Cardiac muscle cell (in vitro differentiated cells and primary cell): Measurements from ENCODE around the gene HLA-DQA1. TPM values are rescaled to one million over a fixed set of nuclear protein-coding genes. Genes with fewer than 3 reads are reported as not detected.
"Not testable (repeated sequence)": the region's sequence is repeated elsewhere in the genome, so short reads cannot be mapped to it uniquely, and the experiment has no call there.

Experiments
- DNase-seq, 2 donors: peaks; one replicate each; pipeline versions ENCODE4 v3.0.0 to v3.0.0-alpha.2; 2010 to 2017; ENCODE audit warnings: low read depth in 1 of 2, low spot score in 1 of 2
- H3K27ac ChIP-seq: fragments of 200-600 bp; sonication (generic); 2 replicates; pipeline ENCODE4 v1.5.1; 2016
- H3K27me3 ChIP-seq: fragments of 200-600 bp; sonication (generic); 2 replicates; pipeline ENCODE4 v1.6.0; 2016; ENCODE audit warnings: control low read depth
- H3K36me3 ChIP-seq: fragments of 200-600 bp; sonication (generic); 2 replicates; pipeline ENCODE4 v1.5.1; 2016; ENCODE audit warnings: control low read depth
- H3K4me1 ChIP-seq: fragments of 200-600 bp; sonication (generic); 2 replicates; pipeline ENCODE4 v1.8.1; 2017; ENCODE audit warnings: low read depth, mild to moderate bottlenecking, mixed run types
- H3K4me3 ChIP-seq: fragments of 200-600 bp; sonication (generic); 2 replicates; pipeline ENCODE4 v1.5.1; 2016; ENCODE audit warnings: mild to moderate bottlenecking
- H3K9me3 ChIP-seq: fragments of 200-600 bp; sonication (generic); 2 replicates; pipeline ENCODE4 v1.5.1; 2017; ENCODE audit warnings: low read depth, mild to moderate bottlenecking, control low read depth
- polyA plus RNA-seq: library from polyadenylated mRNA; unstranded; fragments of >200 nt; fragmentation: Nextera tagmentation; extraction: Ambion mirVana; gene quantifications from 2 replicates; pipeline ENCODE4 v1.2.1, GENCODE V29; 2016
- total RNA-seq: library from RNA; depleted of rRNA; stranded (reverse); fragments of >200 nt; gene quantifications from 2 replicates; pipeline ENCODE4 v1.2.3, GENCODE V29; 2016
- TF ChIP-seq, protein P1 (sequence below): IDR thresholded peaks from 2 replicates; pipeline ENCODE4 v1.5.1; 2012; ENCODE audit warnings: low read depth, mild to moderate bottlenecking, low read length

The HLA-DQA1 gene
- total and polyA plus RNA-seq, 2 experiments from 2014 or later: not detected

GRCh38 chr6:32635526-32636123 lies 1.6 kb upstream of the HLA-DQA1 start:
- H3K4me1 ChIP-seq: no peaks in the 10 kb centered on the region
- TF ChIP-seq, protein P1, sequence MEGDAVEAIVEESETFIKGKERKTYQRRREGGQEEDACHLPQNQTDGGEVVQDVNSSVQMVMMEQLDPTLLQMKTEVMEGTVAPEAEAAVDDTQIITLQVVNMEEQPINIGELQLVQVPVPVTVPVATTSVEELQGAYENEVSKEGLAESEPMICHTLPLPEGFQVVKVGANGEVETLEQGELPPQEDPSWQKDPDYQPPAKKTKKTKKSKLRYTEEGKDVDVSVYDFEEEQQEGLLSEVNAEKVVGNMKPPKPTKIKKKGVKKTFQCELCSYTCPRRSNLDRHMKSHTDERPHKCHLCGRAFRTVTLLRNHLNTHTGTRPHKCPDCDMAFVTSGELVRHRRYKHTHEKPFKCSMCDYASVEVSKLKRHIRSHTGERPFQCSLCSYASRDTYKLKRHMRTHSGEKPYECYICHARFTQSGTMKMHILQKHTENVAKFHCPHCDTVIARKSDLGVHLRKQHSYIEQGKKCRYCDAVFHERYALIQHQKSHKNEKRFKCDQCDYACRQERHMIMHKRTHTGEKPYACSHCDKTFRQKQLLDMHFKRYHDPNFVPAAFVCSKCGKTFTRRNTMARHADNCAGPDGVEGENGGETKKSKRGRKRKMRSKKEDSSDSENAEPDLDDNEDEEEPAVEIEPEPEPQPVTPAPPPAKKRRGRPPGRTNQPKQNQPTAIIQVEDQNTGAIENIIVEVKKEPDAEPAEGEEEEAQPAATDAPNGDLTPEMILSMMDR: no peak
- no peaks in the 10 kb centered on the region for H3K36me3 ChIP-seq
- no peak for DNase-seq
- no peaks in the 10 kb centered on the region for H3K9me3 ChIP-seq
- H3K4me3 ChIP-seq: no peak overlapping the region
- H3K27ac ChIP-seq: no peak overlapping the region
- no peaks in the 10 kb centered on the region for H3K27me3 ChIP-seq

- Histone ChIP-seq H3K27ac (no peak overlapping the region), H3K9me3 (no peaks in the 10 kb centered on the region), H3K27me3 (no peaks in the 10 kb centered on the region), H3K4me3 (no peak overlapping the region), H3K36me3 (no peaks in the 10 kb centered on the region), H3K4me1 (no peaks in the 10 kb centered on the region)
- no peak for DNase-seq
- TF ChIP-seq, protein P1: no peak
These were observed 677 bp downstream of the HLA-DQA1 start for GRCh38 chr6:32637883-32638282.

- TF ChIP-seq, protein P1: no peak
- Histone ChIP-seq H3K27me3 (no peaks in the 10 kb centered on the region), H3K9me3 (no peaks in the 10 kb centered on the region), H3K36me3 (no peaks in the 10 kb centered on the region), H3K27ac (no peak overlapping the region), H3K4me3 (no peak overlapping the region), H3K4me1 (no peaks in the 10 kb centered on the region)
- DNase-seq: no peak
These were observed 1.5 kb downstream of the HLA-DQA1 start for GRCh38 chr6:32638532-32639219.

DNA sequence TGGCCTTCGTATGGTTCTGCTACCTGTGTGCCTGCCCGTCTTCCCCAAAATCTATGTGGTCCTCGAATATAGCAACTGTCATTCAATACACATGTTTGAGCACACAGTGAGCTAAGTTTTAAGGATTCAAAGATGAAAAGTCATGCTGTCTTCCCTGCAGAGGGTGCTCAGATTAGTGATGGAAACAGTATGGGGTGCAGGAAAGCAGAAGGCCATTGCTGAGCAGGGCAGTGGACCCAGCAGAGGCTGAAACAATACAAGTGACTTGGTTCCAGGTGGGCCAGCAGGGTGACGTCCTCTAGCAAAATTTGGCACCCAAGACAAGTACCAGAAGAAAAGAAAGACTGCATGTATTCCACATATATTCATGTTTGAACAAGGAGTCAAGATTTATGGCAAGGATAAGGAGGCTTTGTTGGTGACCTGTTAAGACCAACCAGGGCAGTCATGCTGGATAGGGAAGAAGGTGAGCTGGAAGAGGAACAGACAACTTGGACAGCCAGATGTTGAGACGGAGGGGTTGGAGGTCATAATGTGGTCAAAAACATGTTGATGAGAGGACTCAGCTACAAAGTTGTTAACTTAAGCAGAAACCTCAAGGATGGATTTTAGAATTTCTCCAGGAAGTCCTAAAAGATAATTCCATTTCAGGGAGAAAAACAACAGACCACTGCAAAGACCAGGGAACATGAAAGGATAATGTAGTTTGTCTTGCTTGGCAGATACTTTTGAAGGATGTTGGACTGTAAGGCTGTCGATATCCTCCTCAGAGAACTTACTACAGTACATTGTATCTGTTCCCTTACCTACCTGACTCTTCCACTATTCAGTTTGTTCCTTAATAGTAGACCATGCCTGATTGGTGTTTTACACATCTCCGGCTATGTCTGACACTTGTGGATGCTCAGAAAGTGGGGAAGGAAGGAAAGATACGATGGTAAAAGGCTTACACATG lies 2.5 kb downstream of the HLA-DQA1 start:
- no peak overlapping the region for H3K4me3 ChIP-seq
- H3K27me3 ChIP-seq: no peaks in the 10 kb centered on the region
- H3K9me3 ChIP-seq: no peaks in the 10 kb centered on the region
- DNase-seq: no peak
- no peaks in the 10 kb centered on the region for H3K4me1 ChIP-seq
- H3K27ac ChIP-seq: no peak overlapping the region
- no peaks in the 10 kb centered on the region for H3K36me3 ChIP-seq
- TF ChIP-seq, protein P1: no peak

DNA sequence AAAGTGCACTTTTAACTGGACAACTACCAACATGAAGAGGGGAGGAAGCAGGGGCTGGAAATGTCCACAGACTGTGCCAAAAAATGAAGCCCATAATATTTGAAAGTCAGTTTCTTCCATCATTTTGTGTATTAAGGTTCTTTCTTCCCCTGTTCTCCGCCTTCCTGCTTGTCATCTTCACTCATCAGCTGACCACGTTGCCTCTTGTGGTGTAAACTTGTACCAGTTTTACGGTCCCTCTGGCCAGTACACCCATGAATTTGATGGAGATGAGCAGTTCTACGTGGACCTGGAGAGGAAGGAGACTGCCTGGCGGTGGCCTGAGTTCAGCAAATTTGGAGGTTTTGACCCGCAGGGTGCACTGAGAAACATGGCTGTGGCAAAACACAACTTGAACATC lies 3.9 kb downstream of the HLA-DQA1 start:
- DNase-seq: no peak
- Histone ChIP-seq H3K36me3 (no peaks in the 10 kb centered on the region), H3K4me1 (no peaks in the 10 kb centered on the region), H3K9me3 (no peaks in the 10 kb centered on the region), H3K4me3 (no peak overlapping the region), H3K27me3 (no peaks in the 10 kb centered on the region), H3K27ac (no peak overlapping the region)
- TF ChIP-seq, protein P1: no peak

GRCh38 chr6:32641785-32642719 lies 4.8 kb downstream of the HLA-DQA1 start:
- H3K4me3 ChIP-seq, H3K4me1 ChIP-seq, H3K36me3 ChIP-seq, H3K27me3 ChIP-seq, H3K27ac ChIP-seq, H3K9me3 ChIP-seq, DNase-seq: not testable (repeated sequence)
